ENCODE data around the gene ESYT2.

GRCh38 chr7:158730383-158731346 lies 98.6 kb downstream of the ESYT2 start:
- no peak for TF ChIP-seq CTCF (IDR thresholded peaks at IDR 0.05; ENCODE audit: insufficient read depth, low read depth, low read length)
- TF ChIP-seq EZH2 (IDR thresholded peaks at IDR 0.05; ENCODE audit: insufficient read depth, low read length), result no peak

All from astrocyte (in vitro differentiated cells and primary cell).